Heart left ventricle (tissue), 16 donors: ENCODE results near the gene AGXT. TPM values are rescaled to one million over a fixed set of nuclear protein-coding genes. Genes with fewer than 3 reads are reported as not detected.
A peak's percentile ranks its signal among the peaks of the same experiment; 100 is the strongest.

Experiments used
- ATAC-seq, 4 donors: fragments of 200-7000 bp; cut with Tn5 transposase; one replicate each; pipeline ENCODE4 v1.9.1; 2020 to 2022; ENCODE audit warnings: moderate library complexity in 4 of 4, mild to moderate bottlenecking in 3 of 4, moderate number of reproducible peaks in 1 of 4
- DNase-seq, 5 donors: peaks; one replicate each; pipeline ENCODE4 v3.0.0-alpha.2; 2020
- H3K27ac ChIP-seq, 12 donors: fragments of 200-600 bp; sonication (generic) in 4 of 12; one replicate each; pipeline versions ENCODE4 v1.5.0 to v1.8.0; 2016 to 2022; ENCODE audit warnings: mild to moderate bottlenecking in 2 of 12
- H3K27me3 ChIP-seq, 9 donors: fragments of 200-600 bp; sonication (generic) in 2 of 9; one replicate each; pipeline versions ENCODE4 v1.5.1 to v1.8.0; 2016 to 2022; ENCODE audit warnings: mild to moderate bottlenecking in 3 of 9
- H3K36me3 ChIP-seq, 9 donors: fragments of 200-600 bp; sonication (generic) in 2 of 9; one replicate each; pipeline versions ENCODE4 v1.5.0 to v1.8.0; 2018 to 2022; ENCODE audit warnings: mild to moderate bottlenecking in 2 of 9
- H3K4me1 ChIP-seq, 12 donors: fragments of 200-600 bp; sonication (generic) in 4 of 12; one replicate each; pipeline versions ENCODE4 v1.5.0 to v1.8.0; 2016 to 2022; ENCODE audit warnings: mild to moderate bottlenecking in 3 of 12
- H3K4me3 ChIP-seq, 12 donors: fragments of 200-600 bp; sonication (generic) in 4 of 12; one replicate each; pipeline versions ENCODE4 v1.5.0 to v1.8.0; 2017 to 2022; ENCODE audit warnings: mild to moderate bottlenecking in 9 of 12, moderate library complexity in 4 of 12
- H3K9me3 ChIP-seq, 12 donors: fragments of 200-600 bp; sonication (generic) in 4 of 12; one replicate each; pipeline versions ENCODE4 v1.5.0 to v1.8.0; 2016 to 2022; ENCODE audit warnings: mild to moderate bottlenecking in 1 of 12
- CTCF ChIP-seq, 12 donors: fragments of 200-600 bp; sonication (generic) in 4 of 12; IDR thresholded peaks; one replicate each; pipeline versions ENCODE4 v1.5.0 to v1.8.0; 2018 to 2022; ENCODE audit warnings: antibody characterized with exemption in 12 of 12, mild to moderate bottlenecking in 5 of 12
- POLR2A ChIP-seq, 2 donors: fragments of 450-650 bp; IDR thresholded peaks; one replicate each; pipeline ENCODE4 v1.6.1; 2017; ENCODE audit warnings: antibody characterized with exemption in 2 of 2, mild to moderate bottlenecking in 2 of 2, moderate library complexity in 2 of 2
- WGBS, 4 donors: extraction: QIAGEN DNeasy Blood & Tissue Kit in 2 of 4; methylation state at CpG; one replicate each; pipeline versions ENCODE4 v1.1.5 to v1.1.7; 2013 to 2018; 5-methylcytosine and 5-hydroxymethylcytosine counted together
- intact Hi-C, 10 donors: fragments of 100-400 bp; cut with DNase I; formaldehyde crosslinking; loops; one replicate each; pipeline versions ENCODE4 v1.11.1 to v1.14.2; 2022
- polyA plus RNA-seq, 2 donors: library from polyadenylated mRNA; stranded (reverse); fragments of 200-250 nt; gene quantifications; one replicate each; pipeline ENCODE4 v1.2.3, GENCODE V29; 2013
- total RNA-seq, 9 donors: library from RNA; depleted of rRNA in 2 of 9; stranded (reverse); fragments of >200 nt in 2 of 9; fragmentation: NEBNext Ultra II Directional in 3 of 9; extraction: Animal tissue kit (Norgen Biotek cat#: 25700) in 3 of 9; gene quantifications; one replicate each; pipeline versions ENCODE4 v1.1.0 to v1.2.4, GENCODE V29; 2016 to 2023
- donor health status: ischemic (EF 13 %, LVEDD 7.1; RV severe dilation, severe dysfunction).
- donor health status: healthy with polysubstance abuse.
- donor health status: DM: no; HTN: yes; CAD: no.
- donor health status: DM: no; HTN: no; CAD: no.
- donor health status: ischemic (EF 25% LVEDD 6.9; RV normal size, moderate dysfunction).
- donor health status: ischemic (EF 25% LVEDD 5.7; RV mildly dilated, moderate dysfunction).
- donor health status: healthy.
- donor health status: DM: yes; HTN: yes; CAD: no.
- donor health status: ischemic (EF 35%, LVEDD 5.7; RV mildly dilated, moderate dysfunction).
- donor health status: nonischemic (EF 11% LVEDD 7.7; RV severe dilation, severe dysfunction).
- donor health status: DM: yes; HTN: yes; CAD: no.
- donor health status: PGD.
- donor health status: ischemic (EF 29% LVEDD 5.4; RV normal size, mild dysfunction).
- donor health status: nonischemic (EF 23%, LVEDD 6.1; RV moderate dilation, normal function).

Gene AGXT
- total and polyA plus RNA-seq, 11 donors: 0.06 TPM; not detected in 10

- TF ChIP-seq CTCF (IDR thresholded peaks at IDR 0.05) (no peak), POLR2A (IDR thresholded peaks at IDR 0.05) (no peak)
- Histone ChIP-seq H3K4me1 (peaks cover 3 to 52% (median 25%) of the 10 kb centered on the region in 12 donors), H3K9me3 (no peaks in the 10 kb centered on the region), H3K4me3 (no peak overlapping the region), H3K27me3 (peaks cover 0 to 30% (median 14%) of the 10 kb centered on the region in 9 donors), H3K36me3 (no peaks in the 10 kb centered on the region), H3K27ac (no peak overlapping the region)
- DNase-seq (peak in 4 of 5 donors; percentile 9 to 39 (median 22)), ATAC-seq (no peak)
- WGBS, 4 donors: 62 to 93% (median 86%) methylated on average over 5 to 10 of the region's 10 CpGs
- intact Hi-C loops: loop anchor here in 5 of 10 donors (5.0 to 10.0 kb wide), 2 partner anchors 70 to 77 kb away; partner anchors contain the start of gene SNED1 (in 2 of the 5)
These were observed 49.1 kb downstream of the AGXT start for GRCh38 chr2:240917684-240918257.

GRCh38 chr2:240918258-240919091, 49.9 kb downstream of the AGXT start:
- intact Hi-C loops: loop anchor here in 5 of 10 donors (5.0 to 10.0 kb wide), 2 partner anchors 69 to 76 kb away; partner anchors contain the start of gene SNED1 (in 2 of the 5)
- DNase-seq (peak; percentile 6 to 51 (median 17)), ATAC-seq (no peak)
- no peaks in the 10 kb centered on the region for H3K36me3 ChIP-seq
- H3K27me3 ChIP-seq: peaks cover 0 to 30% (median 14%) of the 10 kb centered on the region in 9 donors
- H3K4me1 ChIP-seq: peaks cover 3 to 47% (median 21%) of the 10 kb centered on the region in 12 donors
- no peaks in the 10 kb centered on the region for H3K9me3 ChIP-seq
- TF ChIP-seq CTCF (IDR thresholded peaks at IDR 0.05) (no peak), POLR2A (IDR thresholded peaks at IDR 0.05) (no peak)
- H3K27ac ChIP-seq: no peak overlapping the region
- no peak overlapping the region for H3K4me3 ChIP-seq
- 91 to 97% (median 94%) methylated on average over 16 to 36 of the region's 36 CpGs for WGBS, 4 donors

- Histone ChIP-seq H3K27ac (no peak overlapping the region), H3K27me3 (peaks cover 0 to 27% (median 14%) of the 10 kb centered on the region in 9 donors), H3K36me3 (no peaks in the 10 kb centered on the region), H3K4me3 (no peak overlapping the region), H3K4me1 (peaks cover 3 to 39% (median 14%) of the 10 kb centered on the region in 12 donors), H3K9me3 (no peaks in the 10 kb centered on the region)
- intact Hi-C loops: loop anchor here in 5 of 10 donors (5.0 to 10.0 kb wide), 2 partner anchors 68 to 76 kb away; partner anchors contain the start of gene SNED1 (in 2 of the 5)
- TF ChIP-seq CTCF (IDR thresholded peaks at IDR 0.05): no peak
- no peak for TF ChIP-seq POLR2A (IDR thresholded peaks at IDR 0.05)
- ATAC-seq (no peak), DNase-seq (peak in 3 of 5 donors; percentile 4 to 52 (median 15))
- WGBS, 4 donors: 89 to 94% (median 91%) methylated on average over 11 to 19 of the region's 19 CpGs
These were observed 50.6 kb downstream of the AGXT start for GRCh38 chr2:240919161-240919781.
